Panc1 (cell line): ENCODE data around the gene DST. TPM values are rescaled to one million over a fixed set of nuclear protein-coding genes. Genes with fewer than 3 reads are reported as not detected.
A peak's percentile ranks its signal among the peaks of the same experiment; 100 is the strongest.

Source experiments
- ATAC-seq: fragments of 200-7000 bp; cut with Tn5 transposase; 2 replicates; pipeline ENCODE4 v1.9.1; 2020; ENCODE audit warnings: mild to moderate bottlenecking, moderate library complexity
- BruUV-seq: library from RNA; stranded (reverse); fragments of 400-500 nt; replicated peaks from 2 replicates; lab custom pipeline; 2021; lab: Mats Ljungman, UMichigan
- CTCF ChIA-PET: fragments of 300-600 bp; sonication (Branson Sonifier 250); formaldehyde crosslinking; loops from one replicate; lab custom pipeline; 2022; ENCODE audit warnings: antibody characterized with exemption; lab: Charles Lee
- POLR2A ChIA-PET: fragments of 300-600 bp; sonication (Branson Sonifier 250); formaldehyde crosslinking; loops from one replicate; lab custom pipeline; 2022; ENCODE audit warnings: antibody characterized with exemption; lab: Charles Lee
- DNase-seq: peaks from one replicate; pipeline ENCODE4 v3.0.0-alpha.2; 2010; ENCODE audit warnings: low read depth, low spot score
- H3K27ac ChIP-seq: 2 replicates; pipeline ENCODE4 v1.5.1; 2011; ENCODE audit warnings: mild to moderate bottlenecking, low read length, inconsistent platforms
- H3K27me3 ChIP-seq: fragments of 200-500 bp; sonication (Bioruptor generic); 2 replicates; pipeline ENCODE4 v1.6.0; 2014; ENCODE audit warnings: low read length, inconsistent platforms; ENCODE audit not compliant: control insufficient read depth, insufficient read depth
- H3K36me3 ChIP-seq: fragments of 200-500 bp; sonication (Bioruptor generic); 2 replicates; pipeline ENCODE4 v1.5.1; 2014; ENCODE audit warnings: inconsistent platforms, mild to moderate bottlenecking, low read length, moderate library complexity; ENCODE audit not compliant: control insufficient read depth, insufficient read depth
- H3K4me1 ChIP-seq: 2 replicates; pipeline ENCODE4 v1.5.1; 2011; ENCODE audit warnings: inconsistent platforms, mild to moderate bottlenecking, low read length, moderate library complexity; ENCODE audit not compliant: control insufficient read depth, insufficient read depth
- H3K4me3 ChIP-seq, 2 experiments: 2 replicates each; pipeline ENCODE4 v1.5.1; 2011 to 2012; ENCODE audit warnings: low read depth in 2 of 2, low read length in 2 of 2, mild to moderate bottlenecking in 2 of 2, inconsistent platforms in 1 of 2, moderate library complexity in 1 of 2
- H3K9me3 ChIP-seq: fragments of 200-500 bp; sonication (Bioruptor generic); 2 replicates; pipeline ENCODE4 v1.5.1; 2014; ENCODE audit warnings: low read depth, mild to moderate bottlenecking, inconsistent platforms, low read length, moderate library complexity; ENCODE audit not compliant: control insufficient read depth, insufficient read depth
- POLR2AphosphoS5 ChIP-seq: IDR thresholded peaks from 2 replicates; pipeline ENCODE4 v1.6.1; 2012; ENCODE audit warnings: mild to moderate bottlenecking, low read depth, low read length, moderate library complexity
- SIN3A ChIP-seq: IDR thresholded peaks from 2 replicates; pipeline ENCODE4 v1.6.1; 2012; ENCODE audit warnings: low read depth, mild to moderate bottlenecking, low read length, moderate library complexity, borderline replicate concordance; ENCODE audit not compliant: insufficient read depth
- TCF7L2 ChIP-seq: IDR thresholded peaks from 2 replicates; pipeline ENCODE4 v1.6.1; 2011; ENCODE audit warnings: mild to moderate bottlenecking, low read depth, low read length, inconsistent platforms
- in situ Hi-C: cut with HindIII; loops from 2 replicates; pipeline ENCODE4 v1.10.0; 2016; ENCODE audit warnings: low sequenced_read_pairs, low pct_unique_long_range_greater_than_20kb
- intact Hi-C: fragments of 100-400 bp; cut with micrococcal nuclease; formaldehyde crosslinking; loops from one replicate; pipeline ENCODE4 v1.10.0; 2022; ENCODE audit not compliant: unreplicated experiment
- total RNA-seq: library from RNA; stranded (reverse); gene quantifications from one replicate; pipeline ENCODE4 v1.2.1, GENCODE V29; 2021; ENCODE audit not compliant: unreplicated experiment
- TF ChIP-seq, protein P1 (sequence below), 2 experiments: IDR thresholded peaks; 2 replicates each; pipeline ENCODE4 v1.6.1; 2011 to 2012; ENCODE audit warnings: low read depth in 2 of 2, control low read depth in 1 of 2, low read length in 1 of 2, mild to moderate bottlenecking in 1 of 2, moderate library complexity in 1 of 2; ENCODE audit not compliant: insufficient read depth in 1 of 2
- TF ChIP-seq, protein P2 (sequence below): fragments of 450-650 bp; IDR thresholded peaks from 2 replicates; pipeline ENCODE4 v1.5.1; 2017; ENCODE audit warnings: mild to moderate bottlenecking

The DST gene
- total RNA-seq, 1 experiment from 2014 or later, result 230 TPM

DNA sequence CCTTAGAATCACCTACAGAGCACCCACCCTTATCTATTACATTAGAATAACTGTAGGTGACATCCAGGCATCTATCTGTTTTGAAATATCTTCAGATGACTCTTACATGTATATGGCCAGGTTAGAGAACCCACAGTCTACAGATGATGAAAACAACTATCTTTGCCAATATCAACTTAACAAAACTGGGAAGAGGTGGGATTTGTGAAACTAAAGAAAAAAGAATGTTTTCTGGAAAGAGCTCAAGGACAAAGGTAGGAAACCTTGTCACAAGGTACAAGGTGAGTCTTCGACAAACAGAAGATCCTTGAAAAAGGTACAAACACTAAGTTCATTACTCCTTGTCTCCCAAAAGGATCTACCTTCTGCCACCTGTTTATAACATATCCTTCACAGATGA lies 47.0 kb upstream of the DST start:
- DNase-seq, result no peak
- ATAC-seq, result no peak
- H3K27ac ChIP-seq, result peak overlapping the region; percentile 5; the same call in 1 of the 2 replicates
- intact Hi-C loops, result no loop called here
- TF ChIP-seq POLR2AphosphoS5 (no peak), TCF7L2 (no peak), SIN3A (no peak)
- TF ChIP-seq, protein P1, sequence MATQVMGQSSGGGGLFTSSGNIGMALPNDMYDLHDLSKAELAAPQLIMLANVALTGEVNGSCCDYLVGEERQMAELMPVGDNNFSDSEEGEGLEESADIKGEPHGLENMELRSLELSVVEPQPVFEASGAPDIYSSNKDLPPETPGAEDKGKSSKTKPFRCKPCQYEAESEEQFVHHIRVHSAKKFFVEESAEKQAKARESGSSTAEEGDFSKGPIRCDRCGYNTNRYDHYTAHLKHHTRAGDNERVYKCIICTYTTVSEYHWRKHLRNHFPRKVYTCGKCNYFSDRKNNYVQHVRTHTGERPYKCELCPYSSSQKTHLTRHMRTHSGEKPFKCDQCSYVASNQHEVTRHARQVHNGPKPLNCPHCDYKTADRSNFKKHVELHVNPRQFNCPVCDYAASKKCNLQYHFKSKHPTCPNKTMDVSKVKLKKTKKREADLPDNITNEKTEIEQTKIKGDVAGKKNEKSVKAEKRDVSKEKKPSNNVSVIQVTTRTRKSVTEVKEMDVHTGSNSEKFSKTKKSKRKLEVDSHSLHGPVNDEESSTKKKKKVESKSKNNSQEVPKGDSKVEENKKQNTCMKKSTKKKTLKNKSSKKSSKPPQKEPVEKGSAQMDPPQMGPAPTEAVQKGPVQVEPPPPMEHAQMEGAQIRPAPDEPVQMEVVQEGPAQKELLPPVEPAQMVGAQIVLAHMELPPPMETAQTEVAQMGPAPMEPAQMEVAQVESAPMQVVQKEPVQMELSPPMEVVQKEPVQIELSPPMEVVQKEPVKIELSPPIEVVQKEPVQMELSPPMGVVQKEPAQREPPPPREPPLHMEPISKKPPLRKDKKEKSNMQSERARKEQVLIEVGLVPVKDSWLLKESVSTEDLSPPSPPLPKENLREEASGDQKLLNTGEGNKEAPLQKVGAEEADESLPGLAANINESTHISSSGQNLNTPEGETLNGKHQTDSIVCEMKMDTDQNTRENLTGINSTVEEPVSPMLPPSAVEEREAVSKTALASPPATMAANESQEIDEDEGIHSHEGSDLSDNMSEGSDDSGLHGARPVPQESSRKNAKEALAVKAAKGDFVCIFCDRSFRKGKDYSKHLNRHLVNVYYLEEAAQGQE (IDR thresholded peaks at IDR 0.05; ENCODE audit: insufficient read depth in 1 of 2, low read depth in 2 of 2, low read length in 1 of 2), result no peak
- TF ChIP-seq, protein P2, sequence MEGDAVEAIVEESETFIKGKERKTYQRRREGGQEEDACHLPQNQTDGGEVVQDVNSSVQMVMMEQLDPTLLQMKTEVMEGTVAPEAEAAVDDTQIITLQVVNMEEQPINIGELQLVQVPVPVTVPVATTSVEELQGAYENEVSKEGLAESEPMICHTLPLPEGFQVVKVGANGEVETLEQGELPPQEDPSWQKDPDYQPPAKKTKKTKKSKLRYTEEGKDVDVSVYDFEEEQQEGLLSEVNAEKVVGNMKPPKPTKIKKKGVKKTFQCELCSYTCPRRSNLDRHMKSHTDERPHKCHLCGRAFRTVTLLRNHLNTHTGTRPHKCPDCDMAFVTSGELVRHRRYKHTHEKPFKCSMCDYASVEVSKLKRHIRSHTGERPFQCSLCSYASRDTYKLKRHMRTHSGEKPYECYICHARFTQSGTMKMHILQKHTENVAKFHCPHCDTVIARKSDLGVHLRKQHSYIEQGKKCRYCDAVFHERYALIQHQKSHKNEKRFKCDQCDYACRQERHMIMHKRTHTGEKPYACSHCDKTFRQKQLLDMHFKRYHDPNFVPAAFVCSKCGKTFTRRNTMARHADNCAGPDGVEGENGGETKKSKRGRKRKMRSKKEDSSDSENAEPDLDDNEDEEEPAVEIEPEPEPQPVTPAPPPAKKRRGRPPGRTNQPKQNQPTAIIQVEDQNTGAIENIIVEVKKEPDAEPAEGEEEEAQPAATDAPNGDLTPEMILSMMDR, result no peak
- no TSS peak for BruUV-seq
- in situ Hi-C loops, result no loop called here
- no peaks in the 10 kb centered on the region for H3K27me3 ChIP-seq
- peaks cover 68% of the 10 kb centered on the region for H3K4me1 ChIP-seq
- ChIA-PET CTCF (no interaction called here), POLR2A (no interaction called here)
- 0 out of 4 replicates have a peak overlapping the region, but pooled peaks of 1 of the 2 experiments have one; percentile 6 for H3K4me3 ChIP-seq
- no peaks in the 10 kb centered on the region for H3K36me3 ChIP-seq
- no peaks in the 10 kb centered on the region for H3K9me3 ChIP-seq

DNA sequence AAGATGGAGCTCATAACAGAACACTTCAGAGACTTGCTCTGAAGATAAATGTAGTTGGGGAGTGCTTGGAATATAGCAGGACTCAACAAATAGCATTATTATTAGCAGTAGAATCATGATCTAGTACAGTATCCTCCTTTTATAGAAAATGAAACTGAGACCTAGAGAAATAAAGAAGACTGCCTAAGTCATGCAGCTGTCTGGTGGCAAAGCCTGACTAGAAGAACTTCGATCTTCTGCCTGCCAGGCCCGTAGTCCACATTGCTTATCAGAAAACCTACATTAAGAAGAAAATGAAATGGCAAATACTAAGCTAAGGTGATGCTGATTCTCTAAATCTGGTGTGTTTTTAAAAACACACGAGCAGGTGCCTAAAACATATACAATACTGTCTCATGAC lies 46.4 kb upstream of the DST start:
- TF ChIP-seq, protein P1 (IDR thresholded peaks at IDR 0.05; ENCODE audit: insufficient read depth in 1 of 2, low read depth in 2 of 2, low read length in 1 of 2), result no peak
- no peak for TF ChIP-seq POLR2AphosphoS5
- TF ChIP-seq TCF7L2, result no peak
- no peak for TF ChIP-seq SIN3A
- TF ChIP-seq, protein P2, result no peak
- DNase-seq (no peak), ATAC-seq (no peak)
- Histone ChIP-seq H3K27me3 (no peaks in the 10 kb centered on the region), H3K36me3 (no peaks in the 10 kb centered on the region), H3K4me1 (peaks cover 68% of the 10 kb centered on the region), H3K27ac (no peak overlapping the region), H3K9me3 (no peaks in the 10 kb centered on the region), H3K4me3 (peak overlapping the region in 1 of 2 experiments; percentile 6; a peak in 2 of 4 replicates)
- ChIA-PET CTCF (no interaction called here), POLR2A (no interaction called here)
- in situ Hi-C loops, result no loop called here
- intact Hi-C loops, result no loop called here
- BruUV-seq, result no TSS peak
